Measurements from ENCODE around the gene CCDC85C.

The CCDC85C gene

GRCh38 chr14:99535908-99536778 lies 67.9 kb downstream of the CCDC85C start:
- DNase-seq = no peak

GRCh38 chr14:99535448-99535847 lies 68.6 kb downstream of the CCDC85C start:
- DNase-seq = no peak

- no peak for DNase-seq
Observed at GRCh38 chr14:99534863-99535262, 69.1 kb downstream of the CCDC85C start.

- DNase-seq = no peak
Observed at GRCh38 chr14:99534333-99534732, 69.7 kb downstream of the CCDC85C start.

GRCh38 chr14:99532310-99532709 lies 71.7 kb downstream of the CCDC85C start:
- DNase-seq = no peak

GRCh38 chr14:99531251-99532096 lies 72.5 kb downstream of the CCDC85C start:
- no peak for DNase-seq

- DNase-seq = no peak
Observed at GRCh38 chr14:99530407-99531155, 73.4 kb downstream of the CCDC85C start.

- DNase-seq = no peak
Observed at GRCh38 chr14:99529899-99530298, 74.1 kb downstream of the CCDC85C start.

GRCh38 chr14:99527427-99528076 lies 76.5 kb downstream of the CCDC85C start:
- DNase-seq = no peak

GRCh38 chr14:99527026-99527425 lies 77.0 kb downstream of the CCDC85C start:
- DNase-seq = no peak

- no peak for DNase-seq
Observed at GRCh38 chr14:99525699-99526080, 78.3 kb downstream of the CCDC85C start.

- no peak for DNase-seq
Observed at GRCh38 chr14:99524804-99525698, 79.0 kb downstream of the CCDC85C start.

GRCh38 chr14:99524091-99524661 lies 79.8 kb downstream of the CCDC85C start:
- DNase-seq = no peak

GRCh38 chr14:99523704-99524055 lies 80.3 kb downstream of the CCDC85C start:
- no peak for DNase-seq

- DNase-seq = no peak
Observed at GRCh38 chr14:99522934-99523703, 80.9 kb downstream of the CCDC85C start.

GRCh38 chr14:99522457-99522891 lies 81.5 kb downstream of the CCDC85C start:
- DNase-seq = no peak

- DNase-seq = no peak
Observed at GRCh38 chr14:99522025-99522401, 82.0 kb downstream of the CCDC85C start.

GRCh38 chr14:99521176-99522024 lies 82.6 kb downstream of the CCDC85C start:
- DNase-seq = no peak

GRCh38 chr14:99520571-99521081 lies 83.4 kb downstream of the CCDC85C start:
- no peak for DNase-seq

Data from CD4-positive, alpha-beta T cell treated with Interleukin-12 subunit alpha and Interleukin-12 subunit beta, for 1 hour (primary cell).